CD4-positive, alpha-beta T cell treated with Interleukin-17A for 4 hours (primary cell): ENCODE data around the gene PTGIR.
A peak's percentile ranks its signal among the peaks of the same experiment; 100 is the strongest.

Experiments used
- DNase-seq: peaks from one replicate; pipeline ENCODE4 v3.0.0-alpha.2; 2020; ENCODE audit warnings: mixed read lengths

The PTGIR gene

GRCh38 chr19:46600384-46601317, 24.2 kb downstream of the PTGIR start:
- peak; percentile 97 for DNase-seq

DNA sequence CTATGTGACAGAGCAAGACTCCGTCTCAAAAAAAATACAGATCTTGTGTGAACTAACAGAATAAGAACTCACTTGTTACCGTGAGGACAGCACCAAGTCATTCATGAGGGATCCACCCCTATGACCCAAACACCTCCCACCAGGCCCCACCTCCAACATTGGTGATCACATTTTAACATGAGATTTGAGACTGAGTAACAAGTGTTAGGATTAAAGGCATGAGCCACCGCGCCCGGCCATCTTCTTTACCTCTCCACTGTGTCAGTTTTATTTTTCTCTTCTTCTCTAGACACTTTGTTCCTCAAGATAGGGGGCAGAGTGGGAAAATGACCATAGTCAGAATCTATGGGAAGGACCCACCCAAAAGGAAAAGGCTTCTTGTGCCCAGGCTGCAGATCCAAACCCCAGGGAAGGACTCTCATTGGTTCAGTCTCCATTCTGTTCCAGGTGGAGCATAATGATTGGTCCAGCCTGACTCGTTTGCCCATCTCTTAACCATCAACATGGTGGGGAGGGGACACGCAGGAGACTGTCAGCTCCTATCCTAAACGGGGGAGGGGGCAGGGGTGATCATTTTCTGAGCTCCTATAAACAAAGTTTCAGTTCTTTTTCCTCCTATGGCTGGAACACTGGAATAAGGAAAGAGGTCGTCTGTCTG, 25.0 kb downstream of the PTGIR start:
- no peak for DNase-seq

DNA sequence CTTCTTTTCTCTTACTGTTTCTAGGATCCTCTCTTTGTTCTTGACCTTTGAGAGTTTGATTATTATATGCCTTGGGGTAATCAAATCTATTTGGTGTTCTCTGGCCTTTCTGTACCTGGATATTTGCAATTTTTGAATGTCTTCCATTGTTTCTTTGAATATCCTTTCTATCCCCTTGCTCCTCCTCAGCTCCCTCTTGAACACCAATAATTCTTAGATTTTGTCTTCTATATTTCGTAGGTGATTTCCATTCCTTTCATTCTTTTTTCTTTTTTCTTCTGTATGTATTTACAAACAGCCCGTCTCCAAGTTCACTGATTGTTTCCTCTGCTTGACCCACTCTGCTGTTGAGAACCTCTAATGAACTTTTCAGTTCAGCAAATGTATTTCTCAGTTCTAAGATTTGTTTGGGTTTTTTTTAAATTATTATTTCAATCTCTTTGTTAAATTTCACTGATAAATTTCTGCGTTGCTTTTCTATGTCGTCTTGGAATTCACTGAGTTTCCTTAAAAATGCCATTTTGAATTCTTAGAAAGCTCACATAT, 26.4 kb downstream of the PTGIR start:
- DNase-seq = no peak

- no peak for DNase-seq
Measured at GRCh38 chr19:46596008-46596407, 28.9 kb downstream of the PTGIR start.

GRCh38 chr19:46591870-46592269, 33.0 kb downstream of the PTGIR start:
- DNase-seq = no peak

DNA sequence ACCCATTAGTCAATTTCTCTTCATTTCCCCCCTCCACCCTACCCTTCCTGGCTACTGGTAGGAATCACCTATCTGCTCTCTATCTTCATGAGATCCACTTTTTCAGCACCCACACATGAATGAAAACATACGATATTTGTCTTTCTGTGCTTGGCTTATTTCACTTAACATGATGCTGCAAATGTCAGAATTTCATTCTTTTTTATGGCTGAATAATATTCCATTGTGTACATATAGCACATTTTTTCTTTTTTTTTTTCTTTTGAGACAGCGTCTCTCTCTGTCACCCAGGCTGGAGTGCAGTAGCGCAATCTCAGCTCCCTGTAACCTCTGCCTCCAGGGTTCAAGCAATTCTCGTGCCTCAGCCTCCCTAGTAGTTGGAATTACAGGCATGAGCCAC, 33.6 kb downstream of the PTGIR start:
- no peak for DNase-seq

GRCh38 chr19:46587861-46588260, 37.0 kb downstream of the PTGIR start:
- DNase-seq = no peak

DNA sequence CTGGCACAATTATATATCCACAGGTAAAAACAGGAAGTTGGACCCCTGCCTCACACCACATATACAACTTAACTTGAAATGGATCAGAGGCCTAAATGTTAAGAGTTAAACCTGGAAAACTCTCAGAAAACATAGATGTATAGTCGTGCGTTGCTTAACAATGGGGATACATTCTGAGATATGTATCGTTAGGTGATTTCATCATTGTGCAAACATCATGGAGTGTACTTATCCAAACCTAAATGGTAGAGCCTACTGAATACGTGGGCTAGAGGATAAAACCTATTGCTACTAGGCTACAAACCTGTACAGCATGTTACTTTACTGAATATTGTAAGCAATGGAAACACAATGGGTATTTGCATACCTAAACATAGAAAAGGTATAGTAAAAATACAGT, 38.6 kb downstream of the PTGIR start:
- no peak for DNase-seq

GRCh38 chr19:46585539-46585938, 39.4 kb downstream of the PTGIR start:
- no peak for DNase-seq

DNA sequence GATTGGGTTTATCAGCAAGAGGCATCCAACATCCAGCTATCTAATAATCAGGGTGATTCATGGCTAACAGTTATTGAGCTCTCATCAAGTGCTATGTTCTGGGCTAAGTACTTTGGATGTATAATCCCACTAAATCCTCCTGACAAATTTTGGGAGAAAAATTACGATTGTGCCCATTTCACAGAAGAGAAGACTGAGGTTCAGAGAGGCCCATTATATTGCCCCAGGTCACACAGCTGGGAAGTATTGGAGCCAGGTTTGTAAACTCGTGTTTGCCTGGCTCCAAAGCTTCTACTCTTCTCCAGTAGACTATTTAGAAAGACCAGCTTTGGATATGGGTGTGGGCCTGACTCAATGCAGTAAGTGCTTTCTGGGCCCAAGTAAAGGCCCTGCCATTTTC, 44.6 kb downstream of the PTGIR start:
- no peak for DNase-seq

- peak; percentile 60 for DNase-seq
Measured at GRCh38 chr19:46579361-46579879, 45.5 kb downstream of the PTGIR start.

GRCh38 chr19:46578450-46578849, 46.4 kb downstream of the PTGIR start:
- DNase-seq = no peak

DNA sequence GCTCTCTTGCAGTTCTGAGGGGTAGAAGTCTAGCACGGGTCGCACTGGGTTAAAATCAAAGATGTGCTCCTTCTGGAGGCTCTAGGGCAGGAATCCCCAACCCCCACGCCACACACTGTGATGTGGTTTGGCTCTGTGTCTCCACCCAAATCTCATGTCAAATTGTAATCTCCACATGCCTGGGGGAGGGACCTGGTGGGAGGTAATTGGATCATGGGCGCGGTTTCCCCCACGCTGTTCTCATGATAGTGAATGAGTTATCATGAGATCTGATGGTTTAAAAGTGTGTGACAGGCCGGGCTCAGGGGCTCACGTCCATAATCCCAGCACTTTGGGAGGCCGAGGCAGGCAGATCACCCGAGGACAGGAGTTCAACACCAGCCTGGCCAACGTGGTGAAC, 50.4 kb downstream of the PTGIR start:
- peak; percentile 39 for DNase-seq

DNA sequence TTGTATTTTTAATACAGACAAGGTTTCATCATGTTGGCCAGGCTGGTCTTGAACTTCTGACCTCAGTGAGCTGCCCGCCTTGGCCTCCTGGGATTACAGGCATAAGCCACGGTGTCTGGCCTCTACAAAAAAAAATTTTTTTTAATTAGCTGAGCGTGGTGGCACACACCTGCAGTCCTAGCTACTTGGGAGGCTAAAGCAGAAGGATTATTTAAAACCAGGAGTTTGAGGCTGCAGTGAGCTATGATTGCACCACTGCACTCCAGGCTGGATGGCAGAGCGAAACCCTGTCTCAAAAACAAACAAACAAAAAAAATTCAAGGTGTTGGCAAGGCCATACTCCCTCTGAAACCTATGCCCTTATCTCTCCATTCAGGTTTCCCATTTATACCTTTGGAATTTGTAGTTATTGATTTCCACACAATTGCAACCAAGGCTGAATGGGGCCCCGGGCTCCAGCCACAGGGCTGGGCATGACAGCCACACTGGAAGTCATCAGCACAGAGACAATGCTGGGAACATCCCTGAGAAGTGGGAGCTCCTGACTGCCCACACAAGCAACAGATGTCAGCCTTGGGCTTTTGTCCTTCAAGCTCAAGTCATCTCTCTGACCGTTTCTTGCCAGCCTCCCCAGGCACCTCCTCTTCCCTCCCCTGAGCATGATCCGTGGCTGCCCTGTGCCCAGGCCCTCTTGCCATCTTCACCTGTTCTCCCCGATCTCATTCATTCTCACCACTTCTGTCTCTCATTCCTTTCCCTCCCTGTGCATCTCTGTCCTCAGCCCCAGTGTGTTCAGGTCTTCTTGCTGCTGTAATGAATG, 51.0 kb downstream of the PTGIR start:
- DNase-seq = no peak

DNA sequence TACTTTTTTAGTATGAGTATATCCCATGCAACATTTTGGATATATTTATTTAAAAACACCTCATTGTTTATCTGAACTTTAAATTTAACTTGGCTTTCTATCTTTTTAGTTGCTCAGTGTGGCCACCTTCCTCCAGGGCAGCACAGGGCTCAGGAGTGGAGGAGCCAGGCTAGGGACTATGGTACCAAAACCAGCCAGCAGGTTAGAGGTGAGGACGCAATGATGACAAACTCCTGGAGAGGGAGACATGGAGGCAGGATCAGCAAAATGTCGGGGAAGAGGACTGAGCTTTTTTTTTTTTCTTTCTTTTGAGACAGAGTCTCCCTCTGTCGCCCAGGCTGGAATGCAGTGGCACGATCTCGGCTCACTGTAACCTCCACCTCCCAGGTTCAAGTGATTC, 53.4 kb downstream of the PTGIR start:
- DNase-seq = peak; percentile 7
